Fibroblast of the aortic adventitia (primary cell): ENCODE results near the gene RHAG. TPM values are rescaled to one million over a fixed set of nuclear protein-coding genes. Genes with fewer than 3 reads are reported as not detected.
"Not testable (repeated sequence)": the region's sequence is repeated elsewhere in the genome, so short reads cannot be mapped to it uniquely, and the experiment has no call there.

Experiments
- DNase-seq: peaks from one replicate; pipeline ENCODE4 v3.0.0-alpha.2; 2010; ENCODE audit warnings: low read depth
- H3K4me3 ChIP-seq: 2 replicates; pipeline ENCODE4 v1.5.1; 2011; ENCODE audit warnings: low read depth, mild to moderate bottlenecking, control low read depth, low read length, moderate library complexity
- CTCF ChIP-seq: IDR thresholded peaks from 2 replicates; pipeline ENCODE4 v1.5.1; 2011; ENCODE audit warnings: mild to moderate bottlenecking, low read length, control low read depth, inconsistent platforms; ENCODE audit not compliant: insufficient read depth
- total RNA-seq: library from RNA; depleted of rRNA; stranded (reverse); fragments of >200 nt; gene quantifications from 2 replicates; pipeline ENCODE4 v1.2.3, GENCODE V29; 2012; ENCODE audit warnings: low replicate concordance

The RHAG gene
- total RNA-seq, 1 donor: not detected

- no peak for TF ChIP-seq CTCF
- no peak overlapping the region for H3K4me3 ChIP-seq
- no peak for DNase-seq
Observed at GRCh38 chr6:49664817-49665216, 28.2 kb upstream of the RHAG start.

GRCh38 chr6:49664054-49664453, 27.4 kb upstream of the RHAG start:
- DNase-seq, H3K4me3 ChIP-seq: not testable (repeated sequence)

DNA sequence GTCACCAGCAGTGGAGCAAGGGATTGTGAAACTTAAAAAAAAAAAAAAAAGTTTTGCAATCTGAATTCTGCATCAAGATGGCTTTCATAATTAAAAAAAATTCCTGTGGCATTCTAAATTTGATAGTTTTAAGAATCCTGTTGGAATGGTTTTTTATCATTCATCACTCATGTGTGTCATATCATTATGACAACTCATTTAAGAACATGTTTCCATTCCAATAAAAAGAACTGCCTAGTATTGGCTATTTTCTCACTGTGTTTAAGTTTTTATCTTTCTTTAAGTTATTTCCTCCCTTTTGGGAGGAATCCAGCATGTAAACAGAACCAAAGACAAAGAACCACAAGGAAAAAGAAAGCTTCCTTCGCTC, 26.2 kb upstream of the RHAG start:
- H3K4me3 ChIP-seq: no peak overlapping the region
- no peak for DNase-seq
- no peak for TF ChIP-seq CTCF

GRCh38 chr6:49662231-49662891, 25.7 kb upstream of the RHAG start:
- no peak for TF ChIP-seq CTCF
- H3K4me3 ChIP-seq: no peak overlapping the region
- no peak for DNase-seq

GRCh38 chr6:49653942-49654341, 17.3 kb upstream of the RHAG start:
- no peak overlapping the region for H3K4me3 ChIP-seq
- DNase-seq: no peak
- TF ChIP-seq CTCF: no peak

GRCh38 chr6:49653438-49653837, 16.8 kb upstream of the RHAG start:
- TF ChIP-seq CTCF: no peak
- DNase-seq: no peak
- H3K4me3 ChIP-seq: no peak overlapping the region

- H3K4me3 ChIP-seq: no peak overlapping the region
- no peak for TF ChIP-seq CTCF
- no peak for DNase-seq
Observed at GRCh38 chr6:49651239-49651638, 14.6 kb upstream of the RHAG start.
